ENCODE data around the gene RBBP8NL. TPM values are rescaled to one million over a fixed set of nuclear protein-coding genes. Genes with fewer than 3 reads are reported as not detected.
"Not testable (repeated sequence)": the region's sequence is repeated elsewhere in the genome, so short reads cannot be mapped to it uniquely, and the experiment has no call there.

The RBBP8NL gene
- polyA plus RNA-seq, 1 experiment, result not detected

DNA sequence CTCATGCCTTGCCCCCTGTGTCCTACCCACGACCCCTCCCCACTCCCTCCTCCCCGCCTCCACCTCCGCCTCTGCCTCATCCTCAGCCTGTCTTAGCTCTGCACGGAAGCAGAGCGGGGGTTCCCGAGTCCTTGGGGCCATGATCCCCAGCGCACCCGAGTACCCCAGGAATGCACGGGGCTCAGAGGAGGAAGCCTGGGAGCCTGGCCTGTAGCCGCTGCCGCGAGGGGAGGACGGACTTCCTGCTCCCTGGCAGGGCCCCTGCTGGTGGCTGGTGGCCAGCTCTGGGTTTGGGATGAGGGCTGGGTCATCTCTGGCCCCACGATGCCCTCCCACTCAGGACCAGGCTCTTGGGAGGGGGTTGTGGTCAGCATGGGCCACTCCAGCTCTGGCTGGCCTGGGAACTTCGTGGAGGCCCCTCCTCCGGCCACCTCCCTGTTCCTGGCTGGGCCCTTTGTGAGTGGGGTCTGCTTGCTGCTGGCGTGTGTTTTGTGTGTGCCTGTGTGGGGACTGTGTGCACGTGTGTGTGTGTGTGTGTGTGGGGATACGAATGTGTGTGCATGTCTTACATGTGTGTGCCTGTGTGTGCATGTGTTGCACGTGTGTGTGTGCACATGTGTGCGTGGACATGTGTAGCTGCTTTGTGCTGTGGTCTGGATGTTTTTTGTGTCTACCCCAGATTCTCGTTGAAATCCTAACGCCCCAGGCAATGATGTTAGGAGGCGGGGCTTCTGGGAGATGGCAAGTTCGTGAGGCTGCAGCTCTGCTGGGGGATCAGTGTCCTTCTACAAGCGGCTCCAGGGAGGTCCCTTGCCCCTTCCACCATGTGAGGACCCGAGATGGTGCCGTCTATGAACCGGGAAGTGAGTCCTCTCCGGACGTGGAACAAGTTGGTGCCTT, 1.3 kb upstream of the RBBP8NL start:
- POLR2A ChIA-PET, result no interaction called here
- peaks cover 3% of the 10 kb centered on the region; the same call in 1 of the 2 replicates for H3K9me3 ChIP-seq (ENCODE audit: control insufficient read depth, insufficient read depth, low read length)
- CTCF ChIA-PET, result interaction anchor here (0.6 kb wide), 1 partner anchor 363 kb away, joined by 3 read pairs; no protein-coding TSS in a partner anchor
- TF ChIP-seq, protein P1, sequence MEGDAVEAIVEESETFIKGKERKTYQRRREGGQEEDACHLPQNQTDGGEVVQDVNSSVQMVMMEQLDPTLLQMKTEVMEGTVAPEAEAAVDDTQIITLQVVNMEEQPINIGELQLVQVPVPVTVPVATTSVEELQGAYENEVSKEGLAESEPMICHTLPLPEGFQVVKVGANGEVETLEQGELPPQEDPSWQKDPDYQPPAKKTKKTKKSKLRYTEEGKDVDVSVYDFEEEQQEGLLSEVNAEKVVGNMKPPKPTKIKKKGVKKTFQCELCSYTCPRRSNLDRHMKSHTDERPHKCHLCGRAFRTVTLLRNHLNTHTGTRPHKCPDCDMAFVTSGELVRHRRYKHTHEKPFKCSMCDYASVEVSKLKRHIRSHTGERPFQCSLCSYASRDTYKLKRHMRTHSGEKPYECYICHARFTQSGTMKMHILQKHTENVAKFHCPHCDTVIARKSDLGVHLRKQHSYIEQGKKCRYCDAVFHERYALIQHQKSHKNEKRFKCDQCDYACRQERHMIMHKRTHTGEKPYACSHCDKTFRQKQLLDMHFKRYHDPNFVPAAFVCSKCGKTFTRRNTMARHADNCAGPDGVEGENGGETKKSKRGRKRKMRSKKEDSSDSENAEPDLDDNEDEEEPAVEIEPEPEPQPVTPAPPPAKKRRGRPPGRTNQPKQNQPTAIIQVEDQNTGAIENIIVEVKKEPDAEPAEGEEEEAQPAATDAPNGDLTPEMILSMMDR (IDR thresholded peaks at IDR 0.05; ENCODE audit: low read depth, low read length), result no peak
- H3K4me3 ChIP-seq (ENCODE audit: low read depth, low read length), result no peak overlapping the region
- DNase-seq (ENCODE audit: low read depth, low spot score), result no peak
- peaks cover 21% of the 10 kb centered on the region for H3K27me3 ChIP-seq (ENCODE audit: control insufficient read depth, insufficient read depth, low read length)
- no peak overlapping the region for H3K27ac ChIP-seq (ENCODE audit: low read depth, low read length)

DNA sequence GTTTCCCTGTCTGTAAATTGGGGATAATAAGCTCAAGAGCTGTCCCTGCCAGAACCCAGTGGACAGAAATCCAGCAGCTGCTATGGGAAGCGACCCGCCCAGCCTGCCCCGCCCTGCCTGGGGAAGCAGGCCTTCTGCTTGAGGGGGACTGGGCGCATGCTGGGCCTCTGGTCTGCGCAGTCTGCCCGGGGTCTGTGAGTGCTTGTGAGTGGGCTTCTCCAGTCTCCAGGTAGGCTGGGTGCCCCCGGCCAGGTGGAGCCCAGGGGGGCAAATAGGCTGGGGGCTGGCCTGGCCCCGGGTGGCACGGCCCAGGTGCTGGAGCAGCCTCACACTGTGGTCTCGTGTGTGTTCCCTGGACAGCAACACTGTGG, 648 bp upstream of the RBBP8NL start:
- ChIA-PET CTCF (no interaction called here), POLR2A (no interaction called here)
- TF ChIP-seq, protein P1 (IDR thresholded peaks at IDR 0.05; ENCODE audit: low read depth, low read length), result no peak
- Histone ChIP-seq H3K27ac (ENCODE audit: low read depth, low read length) (no peak overlapping the region), H3K9me3 (ENCODE audit: control insufficient read depth, insufficient read depth, low read length) (peaks cover 3% of the 10 kb centered on the region; the same call in 1 of the 2 replicates), H3K27me3 (ENCODE audit: control insufficient read depth, insufficient read depth, low read length) (peaks cover 16% of the 10 kb centered on the region), H3K4me3 (ENCODE audit: low read depth, low read length) (no peak overlapping the region)
- no peak for DNase-seq (ENCODE audit: low read depth, low spot score)

DNA sequence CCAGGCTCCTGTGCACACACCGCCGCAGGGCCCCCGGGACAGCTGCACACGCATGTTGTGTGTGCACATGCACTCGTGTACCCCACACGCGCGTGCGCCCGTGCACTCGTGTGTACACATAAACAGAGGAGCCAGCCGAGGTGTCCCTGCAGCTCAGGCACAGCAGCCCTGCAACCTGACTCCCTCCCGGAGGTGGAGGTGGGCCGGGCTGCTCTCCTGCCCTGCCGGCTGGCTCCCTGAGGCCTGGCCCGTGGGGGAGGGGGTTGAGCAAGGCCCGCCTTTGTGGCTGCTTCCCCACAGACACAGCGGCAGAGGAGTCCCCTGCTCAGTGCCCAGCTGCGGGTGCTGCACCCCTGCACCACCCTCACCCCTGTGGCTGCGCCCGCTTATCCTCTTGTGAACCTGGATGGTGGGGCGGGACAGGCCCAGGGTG, 624 bp downstream of the RBBP8NL start:
- Histone ChIP-seq H3K27me3 (ENCODE audit: control insufficient read depth, insufficient read depth, low read length) (peaks cover 8% of the 10 kb centered on the region), H3K27ac (ENCODE audit: low read depth, low read length) (no peak overlapping the region), H3K9me3 (ENCODE audit: control insufficient read depth, insufficient read depth, low read length) (peaks cover 3% of the 10 kb centered on the region; the same call in 1 of the 2 replicates), H3K4me3 (ENCODE audit: low read depth, low read length) (no peak overlapping the region)
- POLR2A ChIA-PET, result no interaction called here
- no peak for DNase-seq (ENCODE audit: low read depth, low spot score)
- TF ChIP-seq, protein P1 (IDR thresholded peaks at IDR 0.05; ENCODE audit: low read depth, low read length), result no peak
- CTCF ChIA-PET, result no interaction called here

DNA sequence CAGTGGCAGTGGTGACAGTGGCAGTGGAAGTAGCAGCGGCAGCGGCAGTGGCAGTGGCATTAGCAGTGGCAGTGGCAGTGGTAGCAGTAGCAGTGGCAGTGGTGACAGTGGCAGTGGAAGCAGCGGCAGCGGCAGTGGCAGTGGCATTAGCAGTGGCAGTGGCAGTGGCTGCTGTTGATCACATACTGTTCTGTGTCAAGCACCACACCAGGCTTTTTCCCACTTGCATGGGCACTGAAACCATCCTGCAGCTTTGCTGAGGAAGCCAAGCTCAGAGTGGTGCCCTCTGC, 1.3 kb downstream of the RBBP8NL start:
- H3K27ac ChIP-seq (ENCODE audit: low read depth, low read length); H3K27me3 ChIP-seq (ENCODE audit: control insufficient read depth, insufficient read depth, low read length); H3K4me3 ChIP-seq (ENCODE audit: low read depth, low read length); H3K9me3 ChIP-seq (ENCODE audit: control insufficient read depth, insufficient read depth, low read length); POLR2A ChIA-PET; CTCF ChIA-PET; DNase-seq (ENCODE audit: low read depth, low spot score): not testable (repeated sequence)

DNA sequence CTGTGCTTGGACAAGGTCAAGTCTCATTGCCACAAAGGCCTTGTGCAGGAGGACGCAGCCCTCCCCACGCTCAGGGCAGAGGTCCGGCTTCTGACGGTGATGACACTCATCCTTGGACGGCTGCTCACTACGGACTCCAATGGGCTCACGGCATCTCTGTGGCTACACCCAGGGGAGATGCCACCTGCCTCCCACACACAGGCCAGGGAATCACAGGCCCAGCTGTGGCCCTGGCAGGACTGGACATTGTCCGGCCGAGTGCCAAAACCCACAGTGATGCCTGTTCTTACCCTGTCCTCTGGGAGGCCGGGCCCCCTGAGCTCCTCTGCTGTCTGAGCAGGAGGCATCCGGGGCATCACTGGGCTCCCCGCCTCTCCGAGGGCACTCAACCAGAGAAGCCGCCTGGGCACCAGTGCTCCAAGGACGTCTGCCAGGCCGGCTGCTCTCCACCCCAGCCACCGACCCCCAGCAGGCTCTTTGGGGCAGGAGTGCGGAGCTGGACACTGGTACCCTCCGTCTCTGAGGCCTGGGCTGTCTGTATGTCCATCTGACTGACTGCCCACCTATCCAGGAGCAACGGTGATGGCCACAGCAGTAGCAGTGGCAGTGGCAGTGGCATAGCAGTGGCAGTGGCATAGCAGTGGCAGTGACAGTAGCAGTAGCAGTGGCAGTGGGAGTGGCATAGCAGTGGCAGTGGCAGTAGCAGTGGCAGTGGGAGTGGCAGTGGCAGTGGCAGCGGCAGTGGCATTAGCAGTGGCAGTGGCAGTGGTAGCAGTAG, 1.9 kb downstream of the RBBP8NL start:
- DNase-seq (ENCODE audit: low read depth, low spot score), result no peak
- CTCF ChIA-PET, result no interaction called here
- POLR2A ChIA-PET, result no interaction called here

More for the DNA sequence above, 1.9 kb downstream of the RBBP8NL start:
- no peak overlapping the region for H3K4me3 ChIP-seq (ENCODE audit: low read depth, low read length)
- H3K27me3 ChIP-seq (ENCODE audit: control insufficient read depth, insufficient read depth, low read length), result peaks cover 8% of the 10 kb centered on the region
- TF ChIP-seq, protein P1 (IDR thresholded peaks at IDR 0.05; ENCODE audit: low read depth, low read length), result no peak
- H3K9me3 ChIP-seq (ENCODE audit: control insufficient read depth, insufficient read depth, low read length), result peaks cover 6% of the 10 kb centered on the region; the same call in 1 of the 2 replicates
- H3K27ac ChIP-seq (ENCODE audit: low read depth, low read length), result no peak overlapping the region

All from AG04450 (cell line).